ENCODE results near the gene KRT40.

- TF ChIP-seq TAF1 (IDR thresholded peaks at IDR 0.05; ENCODE audit: low read depth, low read length) (no peak), POLR2A (IDR thresholded peaks at IDR 0.05; ENCODE audit: low read depth, low read length) (no peak), POLR2AphosphoS5 (IDR thresholded peaks at IDR 0.05; ENCODE audit: low read depth, low read length) (no peak), POU2F2 (IDR thresholded peaks at IDR 0.05; ENCODE audit: low read depth, low read length) (no peak), SPI1 (IDR thresholded peaks at IDR 0.05; ENCODE audit: low read depth, low read length) (no peak)
Measured at GRCh38 chr17:40995116-40995515, 11.0 kb upstream of the KRT40 start.

Measured in GM12891 (cell line).